G401 (cell line): ENCODE data around the gene ILDR1. TPM values are rescaled to one million over a fixed set of nuclear protein-coding genes. Genes with fewer than 3 reads are reported as not detected.
A peak's percentile ranks its signal among the peaks of the same experiment; 100 is the strongest.
"Not testable (repeated sequence)": the region's sequence is repeated elsewhere in the genome, so short reads cannot be mapped to it uniquely, and the experiment has no call there.

Source experiments
- DNase-seq: peaks from one replicate; pipeline ENCODE4 v3.0.0-alpha.2; 2015; ENCODE audit warnings: low spot score
- in situ Hi-C: cut with HindIII; loops from 2 replicates; pipeline ENCODE4 v1.10.0; 2016; ENCODE audit warnings: low sequenced_read_pairs, mixed read lengths
- total RNA-seq: library from RNA; depleted of rRNA; stranded (reverse); fragments of >200 nt; shearing (Covaris generic); gene quantifications from 2 replicates; pipeline ENCODE4 v1.2.3, GENCODE V29; 2014; rRNA removed

ILDR1 gene
- total RNA-seq, 1 experiment from 2014 or later, result not detected

GRCh38 chr3:121961283-121961682 lies 60.8 kb downstream of the ILDR1 start:
- in situ Hi-C loops, result no loop called here

GRCh38 chr3:121958801-121959200 lies 63.2 kb downstream of the ILDR1 start:
- in situ Hi-C loops, result no loop called here
- no peak for DNase-seq

More at GRCh38 chr3:121961283-121961682, 60.8 kb downstream of the ILDR1 start:
- DNase-seq, result no peak

- in situ Hi-C loops, result no loop called here
- peak; percentile 1 for DNase-seq
Observed at GRCh38 chr3:121957674-121958415, 64.2 kb downstream of the ILDR1 start.

DNA sequence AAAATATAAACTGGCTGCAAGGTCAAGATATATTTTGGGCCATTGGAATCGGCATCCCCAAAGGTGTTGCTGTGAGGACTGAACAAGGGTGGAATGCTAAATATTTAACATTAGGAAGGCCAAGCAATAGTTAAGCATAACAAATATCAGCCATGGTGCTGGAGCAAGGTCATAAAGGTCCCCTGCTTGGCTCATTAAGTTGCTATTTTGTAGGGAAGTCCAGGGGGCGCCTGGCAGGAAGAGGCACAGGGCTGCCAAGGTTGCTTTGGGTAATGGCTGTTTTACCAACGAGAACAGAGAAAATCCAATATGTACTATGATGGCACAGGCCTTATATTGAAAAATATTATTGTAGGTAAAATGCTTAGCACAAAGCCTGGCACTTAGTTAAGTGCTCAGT lies 65.7 kb downstream of the ILDR1 start:
- in situ Hi-C loops, result no loop called here
- DNase-seq, result no peak

GRCh38 chr3:121951291-121951919 lies 70.6 kb downstream of the ILDR1 start:
- in situ Hi-C loops, result no loop called here
- no peak for DNase-seq

DNA sequence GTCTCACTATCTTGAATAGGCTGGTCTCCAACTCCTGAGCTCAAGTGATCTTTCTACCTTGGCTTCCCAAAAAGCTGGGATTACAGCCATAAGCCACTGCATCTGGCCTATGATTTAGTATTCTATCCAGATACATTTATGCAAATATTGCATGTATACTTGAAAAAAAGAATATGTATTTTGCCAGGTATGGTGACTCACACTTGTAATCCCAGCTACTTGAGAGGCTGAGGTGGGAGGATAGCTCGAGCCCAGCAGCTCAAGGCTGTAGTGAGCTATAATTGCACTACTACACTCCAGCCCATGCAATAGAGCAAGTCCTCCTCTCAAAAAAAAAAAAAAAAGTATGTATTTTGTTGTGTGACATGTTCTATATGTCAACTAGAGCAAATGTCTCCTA lies 73.4 kb downstream of the ILDR1 start:
- DNase-seq, result no peak
- in situ Hi-C loops, result no loop called here

- in situ Hi-C loops, result no loop called here
- DNase-seq, result no peak
Observed at GRCh38 chr3:121943431-121943830, 78.6 kb downstream of the ILDR1 start.

- in situ Hi-C loops, result no loop called here
- no peak for DNase-seq
Observed at GRCh38 chr3:121942116-121942786, 79.8 kb downstream of the ILDR1 start.

DNA sequence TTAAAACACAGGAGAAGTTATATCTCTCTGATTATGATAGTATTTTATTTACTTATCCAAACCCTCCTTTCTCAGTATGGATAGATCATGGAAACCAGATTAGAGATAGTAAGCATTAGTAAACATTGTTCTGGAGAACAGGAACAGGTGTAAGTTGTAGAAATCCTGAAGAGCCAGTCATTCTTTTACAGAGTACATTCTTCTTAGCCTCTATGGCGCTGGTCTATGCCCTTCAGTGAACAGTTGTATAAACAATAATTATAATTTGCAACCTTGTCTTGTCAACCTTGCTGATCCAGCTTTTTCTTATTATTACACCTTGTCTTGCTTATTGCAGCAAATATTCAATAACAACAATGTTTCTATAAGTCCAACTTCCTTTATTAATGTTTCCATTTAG lies 80.5 kb downstream of the ILDR1 start:
- DNase-seq, result no peak
- in situ Hi-C loops, result no loop called here

DNA sequence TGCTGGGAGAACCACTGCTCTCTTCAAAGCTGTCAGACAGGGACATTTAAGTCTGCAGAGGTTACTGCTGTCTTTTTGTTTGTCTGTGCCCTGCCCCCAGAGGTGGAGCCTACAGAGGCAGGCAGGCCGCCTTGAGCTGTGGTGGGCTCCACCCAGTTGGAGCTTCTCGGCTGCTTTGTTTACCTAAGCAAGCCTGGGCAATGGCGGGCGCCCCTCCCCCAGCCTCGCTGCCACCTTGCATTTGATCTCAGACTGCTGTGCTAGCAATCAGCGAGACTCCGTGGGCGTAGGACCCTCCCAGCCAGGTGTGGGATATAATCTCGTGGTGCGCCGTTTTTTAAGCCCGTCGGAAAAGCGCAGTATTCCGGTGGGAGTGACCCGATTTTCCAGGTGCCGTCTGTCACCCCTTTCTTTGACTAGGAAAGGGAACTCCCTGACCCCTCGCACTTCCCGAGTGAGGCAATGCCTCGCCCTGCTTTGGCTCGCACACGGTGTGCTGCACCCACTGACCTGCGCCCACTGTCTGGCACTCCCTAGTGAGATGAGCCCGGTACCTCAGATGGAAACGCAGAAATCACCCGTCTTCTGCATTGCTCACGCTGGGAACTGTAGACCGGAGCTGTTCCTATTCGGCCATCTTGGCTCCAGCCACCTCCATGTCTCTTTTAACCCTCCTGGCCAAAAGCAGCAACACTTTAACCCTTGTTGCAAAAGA lies 83.7 kb downstream of the ILDR1 start:
- in situ Hi-C loops, DNase-seq: not testable (repeated sequence)

Other genes with a start within 250 kb of the ILDR1 start
- gene IQCB1, start 187.2 kb downstream of the ILDR1 start, total RNA-seq, result 7.4 and 14.3 TPM in 2 replicates
- gene EAF2, start 187.0 kb downstream of the ILDR1 start, total RNA-seq, result 0.54 and 3.6 TPM in 2 replicates
- gene SLC15A2, start 127.8 kb downstream of the ILDR1 start, total RNA-seq, result 0.07 TPM in 1 of 2 replicates, not detected in the other
- gene CD86, start 33.1 kb upstream of the ILDR1 start, total RNA-seq, result not detected in 2 replicates
- not detected in 2 replicates for gene CASR, start 161.4 kb upstream of the ILDR1 start, total RNA-seq